HFFc6 (cell line): Measurements from ENCODE around the gene PLA2G7. TPM values are rescaled to one million over a fixed set of nuclear protein-coding genes. Genes with fewer than 3 reads are reported as not detected.

Experiments
- DNase-seq: peaks from one replicate; pipeline ENCODE4 v3.0.0-alpha.2; 2018
- H3K27ac Mint-ChIP-seq: 2 replicates; pipeline ENCODE4 v1.8.0; 2020; ENCODE audit warnings: mild to moderate bottlenecking, mixed read lengths
- H3K27me3 Mint-ChIP-seq: 2 replicates; pipeline ENCODE4 v1.8.0; 2021; ENCODE audit warnings: mild to moderate bottlenecking, moderate library complexity, mixed read lengths; ENCODE audit not compliant: insufficient read depth
- H3K36me3 Mint-ChIP-seq: 2 replicates; pipeline ENCODE4 v1.8.0; 2021; ENCODE audit warnings: low read depth, mixed read lengths
- H3K4me1 Mint-ChIP-seq: 2 replicates; pipeline ENCODE4 v1.8.0; 2020; ENCODE audit warnings: low read depth, mixed read lengths
- H3K4me3 Mint-ChIP-seq: 2 replicates; pipeline ENCODE4 v1.8.0; 2020; ENCODE audit warnings: mild to moderate bottlenecking, moderate library complexity, mixed read lengths
- H3K9me3 Mint-ChIP-seq: 2 replicates; pipeline ENCODE4 v1.8.0; 2020; ENCODE audit warnings: mild to moderate bottlenecking, mixed read lengths
- CTCF ChIP-seq: fragments of 200-600 bp; sonication (generic); IDR thresholded peaks from 2 replicates; pipeline ENCODE4 v1.5.0; 2021; ENCODE audit warnings: antibody characterized with exemption, mild to moderate bottlenecking
- total RNA-seq, 6 experiments: library from RNA; stranded (reverse); fragmentation: NEBNext Ultra II Directional; extraction: Animal tissue kit (Norgen Biotek cat#: 25700); gene quantifications; 2 replicates in 1 of 6; 3 replicates in 5 of 6; pipeline ENCODE4 v1.2.3, GENCODE V29; 2021

The PLA2G7 gene
- total RNA-seq, 6 experiments from 2014 or later, result not detected

DNA sequence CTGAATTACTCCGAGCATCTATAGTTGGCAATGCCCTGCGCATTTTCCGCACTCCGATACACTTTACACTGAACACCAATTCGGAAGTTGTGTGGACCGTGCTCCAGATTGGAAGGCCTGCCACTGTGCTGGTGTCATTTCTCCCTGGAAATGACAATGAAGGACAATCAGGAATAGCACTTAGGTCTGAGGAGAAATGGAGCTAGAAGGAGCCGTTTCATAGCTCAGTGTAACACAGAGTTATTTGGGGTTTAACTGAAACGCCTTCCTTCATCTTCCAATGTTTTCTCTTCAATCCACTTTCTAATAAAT is 501 bp upstream of the PLA2G7 start:
- Mint-ChIP-seq H3K36me3 (no peaks in the 10 kb centered on the region), H3K27ac (no peak overlapping the region), H3K9me3 (no peaks in the 10 kb centered on the region; the same call in none of the 2 replicates), H3K4me1 (no peaks in the 10 kb centered on the region), H3K4me3 (no peak overlapping the region), H3K27me3 (peaks cover 6% of the 10 kb centered on the region; the same call in 1 of the 2 replicates)
- no peak for DNase-seq
- TF ChIP-seq CTCF, result no peak

GRCh38 chr6:46733341-46733801 is 1.8 kb downstream of the PLA2G7 start:
- H3K4me3 Mint-ChIP-seq, result no peak overlapping the region
- H3K27ac Mint-ChIP-seq, result no peak overlapping the region
- no peaks in the 10 kb centered on the region for H3K36me3 Mint-ChIP-seq

DNA sequence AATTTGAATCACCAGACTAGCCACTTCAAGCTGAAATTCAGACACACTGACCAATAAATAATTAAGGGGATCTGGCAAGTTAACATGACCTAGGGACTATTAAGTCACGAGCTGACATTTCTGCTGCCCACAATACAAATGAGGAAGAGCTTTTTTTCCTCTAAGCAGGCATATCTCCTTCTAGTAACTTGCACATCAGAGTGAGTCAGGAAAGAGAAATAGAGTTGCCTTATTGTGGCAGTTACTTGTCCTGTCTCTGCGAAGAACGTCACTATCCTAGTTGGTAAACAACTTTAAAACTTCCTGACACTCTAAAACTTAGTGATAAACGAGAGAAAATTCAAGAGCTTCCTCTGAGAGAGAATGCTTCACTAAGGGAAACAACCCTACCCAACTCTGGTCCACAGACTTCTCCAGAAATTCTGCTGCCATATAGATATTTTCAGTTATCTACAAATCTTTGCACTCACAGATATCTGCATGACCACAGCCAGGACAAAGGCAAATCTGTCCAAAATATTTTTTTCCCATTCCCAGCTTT is 4.2 kb downstream of the PLA2G7 start:
- Mint-ChIP-seq H3K36me3 (no peaks in the 10 kb centered on the region), H3K27me3 (peaks cover 6% of the 10 kb centered on the region; the same call in 1 of the 2 replicates), H3K4me1 (no peaks in the 10 kb centered on the region), H3K9me3 (no peaks in the 10 kb centered on the region; the same call in 1 of the 2 replicates), H3K4me3 (no peak overlapping the region), H3K27ac (no peak overlapping the region)
- DNase-seq, result no peak
- TF ChIP-seq CTCF, result no peak

More at GRCh38 chr6:46733341-46733801, 1.8 kb downstream of the PLA2G7 start:
- no peaks in the 10 kb centered on the region for H3K4me1 Mint-ChIP-seq
- H3K27me3 Mint-ChIP-seq, result peaks cover 6% of the 10 kb centered on the region; the same call in 1 of the 2 replicates
- no peaks in the 10 kb centered on the region; the same call in none of the 2 replicates for H3K9me3 Mint-ChIP-seq
- DNase-seq, result no peak
- no peak for TF ChIP-seq CTCF

GRCh38 chr6:46729787-46730326 is 5.3 kb downstream of the PLA2G7 start:
- no peaks in the 10 kb centered on the region for H3K36me3 Mint-ChIP-seq
- H3K27ac Mint-ChIP-seq, result no peak overlapping the region
- TF ChIP-seq CTCF, result no peak
- H3K4me1 Mint-ChIP-seq, result no peaks in the 10 kb centered on the region
- H3K27me3 Mint-ChIP-seq, result peaks cover 6% of the 10 kb centered on the region; the same call in 1 of the 2 replicates
- peaks cover 1% of the 10 kb centered on the region for H3K9me3 Mint-ChIP-seq
- DNase-seq, result no peak
- H3K4me3 Mint-ChIP-seq, result no peak overlapping the region

- no peak for TF ChIP-seq CTCF
- no peak overlapping the region for H3K27ac Mint-ChIP-seq
- no peaks in the 10 kb centered on the region for H3K4me1 Mint-ChIP-seq
- H3K9me3 Mint-ChIP-seq, result peaks cover 18% of the 10 kb centered on the region; the same call in 1 of the 2 replicates
- H3K27me3 Mint-ChIP-seq, result peaks cover 2% of the 10 kb centered on the region; the same call in 1 of the 2 replicates
- H3K4me3 Mint-ChIP-seq, result no peak overlapping the region
- no peaks in the 10 kb centered on the region for H3K36me3 Mint-ChIP-seq
- DNase-seq, result no peak
These were observed 14.8 kb downstream of the PLA2G7 start for GRCh38 chr6:46720401-46720800.
